DMS79 treated with DMSO at 0.1 percent for 48 hours (cell line): ENCODE results near the gene MTFR1L.
A peak's percentile ranks its signal among the peaks of the same experiment; 100 is the strongest.

Source experiments
- DNase-seq: peaks from one replicate; lab custom pipeline; 2025; lab: John Stamatoyannopoulos, UW

The MTFR1L gene

DNA sequence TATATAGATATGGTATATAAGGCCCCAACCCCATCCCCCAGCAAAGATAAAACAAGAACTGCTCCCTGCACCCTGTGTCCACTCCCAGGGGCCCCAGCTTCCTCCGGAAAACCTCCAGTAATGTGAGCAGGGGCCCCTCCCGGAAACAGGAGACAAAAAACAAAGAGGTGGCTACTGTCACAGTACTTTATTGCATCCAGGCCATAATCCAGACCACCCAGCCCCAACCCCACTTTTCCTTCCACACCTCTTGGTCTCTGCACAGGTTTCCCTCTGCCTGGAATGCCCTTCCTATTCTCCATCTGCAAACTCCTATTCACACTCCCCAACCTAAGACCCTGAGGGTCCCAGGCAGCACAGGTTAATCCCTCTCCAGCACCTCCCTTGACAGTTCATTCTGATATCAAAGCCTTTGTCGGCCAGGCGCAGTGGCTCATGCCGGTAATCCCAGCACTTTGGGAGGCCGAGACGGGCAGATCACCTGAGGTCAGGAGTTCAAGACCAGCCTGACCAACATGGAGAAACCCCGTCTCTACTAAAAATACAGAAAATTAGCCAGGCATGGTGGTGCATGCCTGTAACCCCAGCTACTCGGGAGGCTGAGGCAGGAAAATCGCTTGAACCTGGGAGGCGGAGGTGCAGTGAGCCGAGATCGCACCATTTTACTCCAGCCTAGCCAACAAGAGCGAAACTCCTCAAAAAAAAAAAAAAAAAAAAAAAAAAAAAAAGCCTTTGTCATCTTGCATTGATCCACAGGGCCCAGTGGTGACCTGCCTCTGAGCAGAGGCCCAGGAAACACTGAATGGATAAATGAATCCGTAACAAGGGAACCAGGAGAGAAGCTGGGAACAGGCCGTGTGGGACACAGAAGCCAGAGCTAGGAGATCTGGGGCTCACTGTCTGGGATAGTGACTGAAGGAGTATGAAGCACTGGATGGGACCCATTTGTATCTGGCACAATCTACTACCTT is 41.8 kb downstream of the MTFR1L start:
- no peak for DNase-seq

- no peak for DNase-seq
These were observed 43.2 kb downstream of the MTFR1L start for GRCh38 chr1:25862785-25863485.

GRCh38 chr1:25863486-25864262 is 43.9 kb downstream of the MTFR1L start:
- no peak for DNase-seq

GRCh38 chr1:25864434-25864833 is 44.7 kb downstream of the MTFR1L start:
- no peak for DNase-seq

- no peak for DNase-seq
These were observed 46.5 kb downstream of the MTFR1L start for GRCh38 chr1:25866288-25866687.

- DNase-seq, result no peak
These were observed 47.6 kb downstream of the MTFR1L start for GRCh38 chr1:25867210-25867991.

GRCh38 chr1:25869909-25870606 is 50.3 kb downstream of the MTFR1L start:
- no peak for DNase-seq

DNA sequence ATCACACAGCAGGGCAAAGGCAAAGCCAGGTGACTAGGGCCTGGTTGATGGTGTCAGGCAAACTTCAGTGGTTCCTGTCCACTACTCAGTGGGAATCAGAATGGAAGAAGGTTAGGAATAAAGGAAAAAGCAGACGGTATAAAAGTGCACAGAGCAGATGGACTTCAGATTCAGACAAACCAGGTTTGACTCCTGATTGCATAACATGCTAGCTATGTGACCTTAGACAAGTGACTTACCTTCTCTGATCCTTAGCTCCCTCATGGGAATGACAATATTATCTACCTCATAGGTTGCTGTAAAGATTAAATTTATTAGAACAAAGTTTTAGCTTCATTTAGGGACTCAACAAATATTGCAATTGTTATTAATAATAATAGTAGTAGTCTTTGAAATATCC is 50.9 kb downstream of the MTFR1L start:
- no peak for DNase-seq

DNA sequence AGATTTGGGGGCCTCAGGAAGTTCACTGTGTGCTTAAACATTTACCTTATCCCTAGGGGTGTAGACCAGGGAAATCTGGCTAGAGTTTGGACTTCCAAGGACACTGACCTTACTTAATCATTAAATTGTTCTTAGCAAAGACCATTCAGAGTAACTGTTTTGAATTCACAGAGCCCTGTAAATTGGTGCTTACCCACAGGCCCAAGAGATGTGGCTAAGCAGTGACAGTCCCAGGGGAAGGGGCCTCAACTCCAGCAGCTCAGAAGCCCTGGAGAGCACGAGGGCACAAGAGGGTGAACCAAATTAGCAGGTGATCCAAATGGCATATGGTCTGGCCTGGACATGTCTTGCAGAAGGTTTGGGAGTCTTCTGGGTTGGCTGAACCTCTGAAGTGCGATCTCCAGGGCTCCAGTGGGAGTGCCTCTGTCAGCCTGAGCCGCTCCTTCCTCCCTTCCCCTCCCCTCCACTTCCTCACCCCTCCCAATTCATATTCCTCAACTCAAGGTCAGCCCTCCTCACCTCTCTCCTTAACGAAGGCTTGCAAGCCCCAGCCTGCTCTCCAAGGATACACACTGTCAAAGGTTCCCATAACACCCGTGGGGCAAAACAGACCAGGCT is 51.4 kb downstream of the MTFR1L start:
- no peak for DNase-seq

- DNase-seq, result no peak
These were observed 52.1 kb downstream of the MTFR1L start for GRCh38 chr1:25871704-25872494.

DNA sequence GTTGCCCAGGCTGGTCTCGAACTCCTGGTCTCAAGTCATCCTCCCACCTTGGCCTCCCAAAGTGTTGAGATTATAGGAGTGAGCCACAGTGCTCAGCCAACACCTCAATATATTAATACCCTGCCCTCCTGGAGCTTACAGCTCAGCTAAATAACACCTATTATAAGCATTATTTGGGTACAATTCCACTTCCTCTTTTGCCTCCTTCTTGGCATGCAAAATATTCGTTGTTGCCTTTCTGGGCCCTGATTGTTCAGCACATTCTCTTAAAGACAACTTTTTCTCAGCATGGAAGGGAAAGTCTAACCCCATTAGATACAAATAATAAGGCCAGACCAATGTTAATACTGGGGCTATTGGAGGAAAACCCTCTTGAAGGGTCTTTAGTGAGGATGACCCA is 53.0 kb downstream of the MTFR1L start:
- no peak for DNase-seq

- DNase-seq, result no peak
These were observed 53.4 kb downstream of the MTFR1L start for GRCh38 chr1:25873120-25873519.

GRCh38 chr1:25874209-25874608 is 54.5 kb downstream of the MTFR1L start:
- no peak for DNase-seq

DNA sequence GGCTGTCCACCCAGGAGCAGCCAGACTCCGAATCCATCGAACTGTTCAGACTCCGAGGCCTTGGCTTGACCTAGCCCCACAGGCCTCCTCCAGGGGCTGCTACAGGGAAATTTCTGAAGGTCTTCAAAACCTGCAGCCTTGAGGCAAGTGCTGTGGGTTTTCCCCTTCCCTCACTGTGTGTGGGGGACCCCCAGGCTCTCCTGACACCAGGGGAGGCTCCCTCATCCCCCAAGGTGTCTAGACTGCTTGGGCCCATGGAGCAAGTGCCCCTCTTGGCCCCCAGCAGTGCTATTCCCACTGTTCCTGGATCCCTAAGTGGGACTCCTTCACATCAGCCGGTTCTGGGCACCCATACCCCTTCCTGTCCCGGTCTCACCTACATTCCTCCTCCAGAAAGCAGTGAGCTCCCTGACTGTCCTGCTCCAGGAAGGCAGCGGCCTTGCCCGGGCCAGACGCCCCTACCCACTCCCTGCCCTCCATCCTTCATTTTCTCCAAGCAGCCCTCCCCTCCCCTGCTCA is 54.9 kb downstream of the MTFR1L start:
- DNase-seq, result no peak

- peak; percentile 72 for DNase-seq
These were observed 55.6 kb downstream of the MTFR1L start, which contains the start of gene PAQR7 for GRCh38 chr1:25875154-25875855. Gene PAQR7 (minus strand): TSS chr1:25875708. CDS start chr1:25863839, 11,869 bp downstream.

DNA sequence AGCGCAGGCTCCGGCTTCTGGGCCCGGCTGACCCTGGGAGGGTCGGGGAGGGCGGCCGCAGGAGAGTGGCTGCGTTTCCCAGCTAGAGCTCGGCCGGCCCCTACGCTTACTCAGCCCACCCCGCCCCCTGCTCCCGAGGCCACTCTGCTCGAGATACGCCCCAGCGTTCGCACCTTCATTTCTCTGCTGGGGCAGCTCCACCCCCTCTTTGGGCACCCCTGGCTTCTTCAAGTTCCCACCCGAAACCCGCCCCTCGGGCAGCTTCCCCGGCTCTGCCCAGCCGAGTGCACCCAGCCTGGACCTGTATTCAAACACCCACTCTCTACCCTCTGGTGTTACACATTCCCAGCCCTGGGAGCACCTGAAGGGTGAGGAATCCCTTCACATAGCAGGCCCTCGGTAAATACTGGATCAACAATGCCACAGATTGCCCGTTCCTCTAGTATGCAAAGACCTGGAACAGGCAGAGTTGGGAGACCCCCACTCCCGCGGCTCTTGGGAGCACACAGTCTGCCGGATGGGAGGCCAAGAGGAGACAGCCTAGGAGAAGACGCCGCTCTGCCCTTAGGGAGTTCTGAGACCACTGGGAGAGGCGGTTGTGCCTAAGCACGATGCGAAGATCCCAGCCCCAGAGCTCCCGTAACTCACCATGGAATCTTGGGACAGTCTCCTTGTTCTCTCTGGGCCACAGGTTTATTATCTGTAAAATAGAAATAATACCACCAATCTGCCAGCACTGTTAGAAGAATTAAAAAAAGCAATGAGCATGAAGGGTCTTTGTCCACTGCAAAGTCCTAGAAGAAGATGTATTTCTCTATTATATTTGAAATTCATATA is 56.3 kb downstream of the MTFR1L start:
- peak; percentile 41 for DNase-seq

GRCh38 chr1:25876693-25877077 is 56.9 kb downstream of the MTFR1L start:
- no peak for DNase-seq

GRCh38 chr1:25877155-25877554 is 57.4 kb downstream of the MTFR1L start:
- DNase-seq, result no peak
